Osteocyte (in vitro differentiated cells): ENCODE data around the gene TAF8. TPM values are rescaled to one million over a fixed set of nuclear protein-coding genes. Genes with fewer than 3 reads are reported as not detected.

ENCODE experiments used
- DNase-seq: peaks from one replicate; pipeline ENCODE4 v3.0.0; 2021; ENCODE audit warnings: mixed read lengths; ENCODE audit not compliant: unreplicated experiment; ENCODE audit errors: extremely low spot score
- H3K27ac Mint-ChIP-seq: one replicate; pipeline ENCODE4 v1.8.0; 2021; ENCODE audit warnings: mild to moderate bottlenecking, mixed read lengths; ENCODE audit not compliant: unreplicated experiment
- H3K27me3 Mint-ChIP-seq: one replicate; pipeline ENCODE4 v1.8.0; 2021; ENCODE audit warnings: mixed read lengths; ENCODE audit not compliant: unreplicated experiment
- H3K36me3 Mint-ChIP-seq: one replicate; pipeline ENCODE4 v1.8.0; 2021; ENCODE audit warnings: mixed read lengths; ENCODE audit not compliant: unreplicated experiment
- H3K4me1 Mint-ChIP-seq: one replicate; pipeline ENCODE4 v1.8.0; 2021; ENCODE audit warnings: mixed read lengths; ENCODE audit not compliant: unreplicated experiment
- H3K4me3 Mint-ChIP-seq: one replicate; pipeline ENCODE4 v1.8.0; 2021; ENCODE audit warnings: mild to moderate bottlenecking, moderate library complexity, mixed read lengths; ENCODE audit not compliant: unreplicated experiment
- H3K9me3 Mint-ChIP-seq: one replicate; pipeline ENCODE4 v1.8.0; 2021; ENCODE audit warnings: mixed read lengths; ENCODE audit not compliant: unreplicated experiment
- CTCF ChIP-seq: fragments of 200-600 bp; sonication (generic); IDR thresholded peaks from 2 replicates; pipeline ENCODE4 v1.5.0; 2021; ENCODE audit warnings: antibody characterized with exemption, mild to moderate bottlenecking, moderate library complexity
- total RNA-seq: library from RNA; stranded (reverse); gene quantifications from 2 replicates; pipeline ENCODE4 v1.2.1, GENCODE V29; 2021

Gene TAF8
- total RNA-seq, 1 donor from 2014 or later, result 27.6 TPM

- DNase-seq, result no peak
- peaks cover 18% of the 10 kb centered on the region for H3K4me1 Mint-ChIP-seq
- TF ChIP-seq CTCF, result no peak
- no peaks in the 10 kb centered on the region for H3K27me3 Mint-ChIP-seq
- no peak overlapping the region for H3K4me3 Mint-ChIP-seq
- no peaks in the 10 kb centered on the region for H3K9me3 Mint-ChIP-seq
- H3K27ac Mint-ChIP-seq, result peak overlapping the region; percentile 52
- peaks cover 13% of the 10 kb centered on the region for H3K36me3 Mint-ChIP-seq
Observed at GRCh38 chr6:42017021-42017643, 33.2 kb upstream of the TAF8 start.

- H3K27me3 Mint-ChIP-seq, result no peaks in the 10 kb centered on the region
- H3K27ac Mint-ChIP-seq, result no peak overlapping the region
- no peak for DNase-seq
- TF ChIP-seq CTCF, result no peak
- H3K36me3 Mint-ChIP-seq, result peaks cover 13% of the 10 kb centered on the region
- no peak overlapping the region for H3K4me3 Mint-ChIP-seq
- H3K9me3 Mint-ChIP-seq, result no peaks in the 10 kb centered on the region
- peaks cover 14% of the 10 kb centered on the region for H3K4me1 Mint-ChIP-seq
Observed at GRCh38 chr6:42020967-42021366, 29.4 kb upstream of the TAF8 start.

- no peak overlapping the region for H3K27ac Mint-ChIP-seq
- H3K9me3 Mint-ChIP-seq, result no peaks in the 10 kb centered on the region
- H3K4me1 Mint-ChIP-seq, result peaks cover 9% of the 10 kb centered on the region
- no peak for DNase-seq
- H3K27me3 Mint-ChIP-seq, result no peaks in the 10 kb centered on the region
- H3K36me3 Mint-ChIP-seq, result peaks cover 19% of the 10 kb centered on the region
- H3K4me3 Mint-ChIP-seq, result no peak overlapping the region
- no peak for TF ChIP-seq CTCF
Observed at GRCh38 chr6:42021847-42022754, 28.2 kb upstream of the TAF8 start.

- Mint-ChIP-seq H3K4me1 (peaks cover 5% of the 10 kb centered on the region), H3K4me3 (no peak overlapping the region), H3K36me3 (peaks cover 20% of the 10 kb centered on the region), H3K27me3 (no peaks in the 10 kb centered on the region), H3K27ac (no peak overlapping the region), H3K9me3 (no peaks in the 10 kb centered on the region)
- no peak for DNase-seq
- no peak for TF ChIP-seq CTCF
Observed at GRCh38 chr6:42022755-42023384, 27.5 kb upstream of the TAF8 start.
